H1 (cell line): Measurements from ENCODE around the gene SLC43A2. TPM values are rescaled to one million over a fixed set of nuclear protein-coding genes. Genes with fewer than 3 reads are reported as not detected.

Source experiments
- CTCF ChIA-PET: fragments of 300-600 bp; sonication (Branson Sonifier 250); formaldehyde crosslinking; loops from one replicate; lab custom pipeline; 2021; ENCODE audit not compliant: partially characterized antibody; lab: Charles Lee
- POLR2A ChIA-PET: fragments of 300-600 bp; sonication (Branson Sonifier 250); formaldehyde crosslinking; loops from one replicate; lab custom pipeline; 2021; ENCODE audit warnings: inconsistent platforms; ENCODE audit not compliant: partially characterized antibody; lab: Charles Lee
- DNase-seq, 2 experiments: peaks; one replicate each; pipeline versions ENCODE4 v3.0.0 to v3.0.0-alpha.2; 2010 to 2022; ENCODE audit warnings: low spot score in 2 of 2, low read depth in 1 of 2, mixed read lengths in 1 of 2
- FAIRE-seq: peaks from 2 replicates; lab custom pipeline; 2011; peaks lifted over from hg19 to GRCh38; lab: Jason Lieb, UNC
- H2AFZ ChIP-seq: 2 replicates; pipeline ENCODE4 v1.8.1; 2012; ENCODE audit warnings: low read length, inconsistent platforms
- H2AK5ac ChIP-seq: 2 replicates; pipeline ENCODE4 v1.6.1; 2013; ENCODE audit warnings: low read depth, low read length
- H2BK120ac ChIP-seq: replicated peaks from 2 replicates; pipeline ENCODE3; 2013; ENCODE audit warnings: low read depth, low read length, inconsistent platforms
- H2BK12ac ChIP-seq: 2 replicates; pipeline ENCODE4 v1.6.1; 2013; ENCODE audit warnings: low read depth, low read length
- H2BK15ac ChIP-seq: 2 replicates; pipeline ENCODE4 v1.6.1; 2013; ENCODE audit warnings: low read length
- H2BK20ac ChIP-seq: 2 replicates; pipeline ENCODE4 v1.6.1; 2013; ENCODE audit warnings: low read length
- H2BK5ac ChIP-seq: 2 replicates; pipeline ENCODE4 v1.6.1; 2013; ENCODE audit warnings: low read depth, low read length
- H3K14ac ChIP-seq: 2 replicates; pipeline ENCODE4 v1.6.1; 2013; ENCODE audit warnings: inconsistent platforms; ENCODE audit not compliant: insufficient read length
- H3K18ac ChIP-seq: 2 replicates; pipeline ENCODE4 v1.6.1; 2013; ENCODE audit warnings: low read length; ENCODE audit errors: extremely low read depth
- H3K23ac ChIP-seq: 2 replicates; pipeline ENCODE4 v1.6.1; 2013; ENCODE audit warnings: inconsistent platforms; ENCODE audit not compliant: insufficient read length
- H3K23me2 ChIP-seq: 2 replicates; pipeline ENCODE4 v1.6.1; 2013; ENCODE audit warnings: low read depth, low read length
- H3K27ac ChIP-seq: 2 replicates; pipeline ENCODE4 v1.6.1; 2011; ENCODE audit warnings: low read depth, low read length, inconsistent platforms
- H3K27me3 ChIP-seq, 4 experiments: replicated peaks in 1 of 4; 1 replicate in 1 of 4; 2 replicates in 3 of 4; pipeline versions ENCODE4 v1.6.1 to v1.8.1; 2011 to 2013; ENCODE audit warnings: low read length in 3 of 4, mild to moderate bottlenecking in 3 of 4, inconsistent platforms in 2 of 4, mixed read lengths in 2 of 4, moderate library complexity in 1 of 4; ENCODE audit not compliant: control insufficient read depth in 3 of 4, insufficient read depth in 3 of 4; ENCODE audit errors: extremely low read depth in 1 of 4
- H3K36me3 ChIP-seq, 4 experiments: 2 replicates each; pipeline versions ENCODE4 v1.6.1 to v1.8.1; 2011 to 2013; ENCODE audit warnings: mild to moderate bottlenecking in 4 of 4, low read length in 3 of 4, moderate library complexity in 2 of 4, control low read depth in 1 of 4, inconsistent platforms in 1 of 4; ENCODE audit not compliant: insufficient read depth in 4 of 4, control insufficient read depth in 2 of 4
- H3K4ac ChIP-seq: replicated peaks from 2 replicates; pipeline ENCODE3; 2013; ENCODE audit warnings: low read length, low read depth, mixed read lengths, inconsistent platforms; ENCODE audit not compliant: insufficient read length
- H3K4me1 ChIP-seq, 4 experiments: replicated peaks in 1 of 4; 1 replicate in 1 of 4; 2 replicates in 3 of 4; pipeline versions ENCODE4 v1.6.1 to v1.8.1; 2011 to 2013; ENCODE audit warnings: low read length in 3 of 4, inconsistent platforms in 2 of 4, mixed read lengths in 1 of 4; ENCODE audit not compliant: insufficient read depth in 4 of 4, control insufficient read depth in 3 of 4
- H3K4me2 ChIP-seq, 2 experiments: 2 replicates each; pipeline versions ENCODE4 v1.6.1 to v1.8.1; 2011 to 2013; ENCODE audit warnings: low read depth in 2 of 2, low read length in 2 of 2, control low read depth in 1 of 2, inconsistent platforms in 1 of 2, mild to moderate bottlenecking in 1 of 2; ENCODE audit not compliant: insufficient read depth in 1 of 2
- H3K4me3 ChIP-seq, 4 experiments: fragments of 200-600, 300-600 bp in 1 of 4; sonication (generic), shearing (Covaris generic), sonication (Bioruptor Twin) in 1 of 4; 2 replicates each; pipeline versions ENCODE4 v1.5.1 to v1.8.1; 2011 to 2016; ENCODE audit warnings: low read length in 4 of 4, low read depth in 3 of 4, control low read depth in 2 of 4, inconsistent platforms in 2 of 4, mild to moderate bottlenecking in 2 of 4, mixed read lengths in 1 of 4, moderate library complexity in 1 of 4; ENCODE audit not compliant: insufficient read depth in 2 of 4; ENCODE audit errors: extremely low read depth in 1 of 4
- H3K56ac ChIP-seq: replicated peaks from 2 replicates; pipeline ENCODE3; 2013; ENCODE audit warnings: low read depth, mild to moderate bottlenecking, mixed read lengths, low read length, inconsistent platforms; ENCODE audit not compliant: insufficient read length
- H3K79me1 ChIP-seq: 2 replicates; pipeline ENCODE4 v1.6.1; 2013; ENCODE audit warnings: low read depth, low read length, control low read depth
- H3K79me2 ChIP-seq, 2 experiments: 2 replicates each; pipeline versions ENCODE4 v1.6.1 to v1.8.1; 2012 to 2013; ENCODE audit warnings: low read length in 2 of 2, mild to moderate bottlenecking in 2 of 2, inconsistent platforms in 1 of 2; ENCODE audit not compliant: insufficient read depth in 2 of 2, control insufficient read depth in 1 of 2
- H3K9ac ChIP-seq, 4 experiments: replicated peaks in 1 of 4; 1 replicate in 1 of 4; 2 replicates in 3 of 4; pipeline versions ENCODE4 v1.6.1 to v1.8.1; 2011 to 2013; ENCODE audit warnings: low read depth in 3 of 4, low read length in 3 of 4, control low read depth in 2 of 4, mild to moderate bottlenecking in 2 of 4, moderate library complexity in 2 of 4, inconsistent platforms in 1 of 4; ENCODE audit errors: extremely low read depth in 1 of 4
- H3K9me3 ChIP-seq, 2 experiments: 2 replicates each; pipeline versions ENCODE4 v1.6.1 to v1.8.1; 2012 to 2013; ENCODE audit warnings: mild to moderate bottlenecking in 2 of 2, moderate library complexity in 2 of 2, control low read depth in 1 of 2, inconsistent platforms in 1 of 2, low read depth in 1 of 2, low read length in 1 of 2, mixed read lengths in 1 of 2; ENCODE audit not compliant: insufficient read depth in 2 of 2
- H4K20me1 ChIP-seq, 2 experiments: replicated peaks in 1 of 2; 2 replicates each; pipeline versions ENCODE3 to v1.8.1; 2011 to 2013; ENCODE audit warnings: inconsistent platforms in 2 of 2, low read length in 2 of 2, mild to moderate bottlenecking in 1 of 2; ENCODE audit not compliant: insufficient read depth in 2 of 2, control insufficient read depth in 1 of 2
- H4K5ac ChIP-seq: 2 replicates; pipeline ENCODE4 v1.6.1; 2013; ENCODE audit warnings: low read length, low read depth, mixed read lengths, inconsistent platforms; ENCODE audit not compliant: insufficient read length
- H4K8ac ChIP-seq: 2 replicates; pipeline ENCODE4 v1.8.0; 2013; ENCODE audit warnings: mild to moderate bottlenecking, moderate library complexity, low read length, inconsistent platforms; ENCODE audit not compliant: insufficient read depth; ENCODE audit errors: extremely low read depth
- H4K91ac ChIP-seq: replicated peaks from 2 replicates; pipeline ENCODE3; 2013; ENCODE audit warnings: low read length, mixed read lengths, inconsistent platforms; ENCODE audit not compliant: insufficient read length
- BACH1 ChIP-seq: IDR thresholded peaks from 2 replicates; pipeline ENCODE4 v1.6.1; 2012; ENCODE audit warnings: low read length, improper control_type of control experiment
- MAFK ChIP-seq: IDR thresholded peaks from 2 replicates; pipeline ENCODE4 v1.6.1; 2012; ENCODE audit warnings: low read depth, mild to moderate bottlenecking, improper control_type of control experiment, low read length
- WGBS, 2 experiments: shearing (Covaris generic) in 1 of 2; methylation state at CpG; one replicate each; pipeline versions ENCODE4 v1.1.6 to v1.1.7; 2013 to 2015; ENCODE audit warnings: low lambda C conversion rate in 2 of 2, mixed read lengths in 2 of 2, inconsistent platforms in 1 of 2, low coverage in 1 of 2, missing lambda C conversion rate in 1 of 2; ENCODE audit not compliant: insufficient replicate concordance in 2 of 2, insufficient coverage in 1 of 2, insufficient read length in 1 of 2; ENCODE audit errors: extremely low coverage in 1 of 2, missing lambda C conversion rate in 1 of 2; 5-methylcytosine and 5-hydroxymethylcytosine counted together
- polyA plus RNA-seq, 7 experiments: library from polyadenylated mRNA; depleted of rRNA in 3 of 7; stranded (reverse) in 5 of 7; unstranded in 2 of 7; fragments of >200 nt in 5 of 7; fragments of 200-250 nt in 2 of 7; gene quantifications; 1 replicate in 5 of 7; 2 replicates in 1 of 7; 4 replicates in 1 of 7; pipeline versions ENCODE4 v1.2.1 to v1.2.3, GENCODE V29; 2011 to 2013; ENCODE audit warnings: missing spikeins in 2 of 7, mixed read lengths in 2 of 7
- total RNA-seq: library from RNA; stranded (reverse); fragmentation: NEBNext Ultra II Directional; extraction: Animal tissue kit (Norgen Biotek cat#: 25700); gene quantifications from 2 replicates; pipeline ENCODE4 v1.2.1, GENCODE V29; 2021

Gene SLC43A2
- total and polyA plus RNA-seq, 2 of the 8 experiments (the other 6 are each of a cell fraction or from before 2014, with no cell fraction given): 6.6 to 10.5 TPM

GRCh38 chr17:1553354-1554266 is 75.0 kb downstream of the SLC43A2 start:
- peaks cover 2 to 14% (median 10%) of the 10 kb centered on the region in 4 experiments; a peak in 5 of 8 replicates for H3K36me3 ChIP-seq
- POLR2A ChIA-PET: interaction anchor here (0.9 to 1.6 kb wide), 4 partner anchors 11 to 212 kb away, joined by 3 to 4 read pairs (median 3); no protein-coding TSS in a partner anchor

More at GRCh38 chr17:1553354-1554266, 75.0 kb downstream of the SLC43A2 start:
- Histone ChIP-seq H2BK20ac (no peak overlapping the region), H3K4me1 (no peaks in the 10 kb centered on the region), H3K56ac (no peak overlapping the region), H3K18ac (no peak overlapping the region), H4K20me1 (peaks cover 2 to 16% of the 10 kb centered on the region in 2 experiments), H2AFZ (no peak overlapping the region), H2BK120ac (no peak overlapping the region), H2AK5ac (no peak overlapping the region), H3K14ac (no peak overlapping the region), H2BK12ac (no peak overlapping the region), H3K27ac (no peak overlapping the region), H2BK15ac (no peak overlapping the region), H3K23ac (no peak overlapping the region), H3K9ac (no peak overlapping the region), H3K4me3 (no peak overlapping the region), H3K79me1 (peaks cover 17% of the 10 kb centered on the region), H3K79me2 (peaks cover 0 to 21% of the 10 kb centered on the region in 2 experiments; a peak in 2 of 4 replicates), H3K9me3 (no peaks in the 10 kb centered on the region), H3K4me2 (no peak overlapping the region), H3K27me3 (no peaks in the 10 kb centered on the region; a peak in 1 of 7 replicates), H3K4ac (no peak overlapping the region), H2BK5ac (no peak overlapping the region), H3K23me2 (no peaks in the 10 kb centered on the region), H4K91ac (no peak overlapping the region), H4K8ac (no peak overlapping the region), H4K5ac (no peak overlapping the region)
- DNase-seq (no peak), FAIRE-seq (no peak)
- CTCF ChIA-PET: interaction anchor here (0.8 to 2.4 kb wide), 8 partner anchors 17 to 76 kb away, joined by 3 to 10 read pairs (median 5); partner anchors contain the start of gene INPP5K
- TF ChIP-seq MAFK (no peak), BACH1 (no peak)
- 93% methylated on average over 12 of the region's 12 CpGs; no CpG with 5 or more reads in 1 of the 2 experiments for WGBS, 2 experiments
